Esophagus (tissue), 2 donors: ENCODE measurements around the gene DIMT1. TPM values are rescaled to one million over a fixed set of nuclear protein-coding genes. Genes with fewer than 3 reads are reported as not detected.

ENCODE experiments used
- H3K27ac ChIP-seq, 2 donors: one replicate each; pipeline ENCODE4 v1.5.1; 2013; ENCODE audit warnings: low read depth in 2 of 2, mild to moderate bottlenecking in 2 of 2, inconsistent platforms in 1 of 2, low read length in 1 of 2, moderate library complexity in 1 of 2
- H3K27me3 ChIP-seq, 2 donors: one replicate each; pipeline ENCODE4 v1.6.1; 2013; ENCODE audit warnings: low read length in 2 of 2, control low read depth in 1 of 2, mild to moderate bottlenecking in 1 of 2; ENCODE audit not compliant: insufficient read depth in 2 of 2, control insufficient read depth in 1 of 2
- H3K36me3 ChIP-seq, 2 donors: one replicate each; pipeline ENCODE4 v1.6.1; 2013; ENCODE audit warnings: low read length in 1 of 2; ENCODE audit not compliant: control insufficient read depth in 2 of 2, insufficient read depth in 2 of 2
- H3K4me1 ChIP-seq, 2 donors: one replicate each; pipeline ENCODE4 v1.6.1; 2013; ENCODE audit warnings: low read length in 1 of 2; ENCODE audit not compliant: control insufficient read depth in 2 of 2, insufficient read depth in 2 of 2
- H3K4me3 ChIP-seq, 2 donors: one replicate each; pipeline ENCODE4 v1.5.1; 2013; ENCODE audit warnings: low read length in 2 of 2, mild to moderate bottlenecking in 2 of 2, low read depth in 1 of 2, moderate library complexity in 1 of 2
- H3K9me3 ChIP-seq, 2 donors: one replicate each; pipeline ENCODE4 v1.6.1; 2013; ENCODE audit warnings: mild to moderate bottlenecking in 2 of 2, low read depth in 1 of 2, low read length in 1 of 2, moderate library complexity in 1 of 2; ENCODE audit not compliant: control insufficient read depth in 2 of 2, insufficient read depth in 1 of 2
- WGBS, 2 donors: extraction: QIAGEN DNeasy Blood & Tissue Kit; methylation state at CpG; one replicate each; pipeline ENCODE4 v1.1.7; 2013; 5-methylcytosine and 5-hydroxymethylcytosine counted together
- polyA plus RNA-seq, 2 donors: library from polyadenylated mRNA; stranded (reverse); fragments of 200-250 nt; gene quantifications; one replicate each; pipeline ENCODE4 v1.2.3, GENCODE V29; 2013
- donor health status: healthy with polysubstance abuse.
- donor health status: Bipolar disorder and iron deficiency.

Gene DIMT1
- polyA plus RNA-seq, 2 donors, result 13.5 to 23.0 TPM

GRCh38 chr5:62413711-62414110 is 10.0 kb upstream of the DIMT1 start:
- peak overlapping the region in 1 of 2 donors; percentile 97 for H3K4me3 ChIP-seq
- WGBS, 2 donors, result 51 to 57% methylated on average over 3 of the region's 3 CpGs

GRCh38 chr5:62412549-62413329 is 9.0 kb upstream of the DIMT1 start, which contains the start of gene IPO11:
IPO11 (plus strand) TSS chr5:62412763; CDS start chr5:62437280, 24,517 bp downstream.
- 0 to 1% methylated on average over 66 of the region's 66 CpGs for WGBS, 2 donors
- H3K4me1 ChIP-seq, result peaks cover 0 to 4% of the 10 kb centered on the region in 2 donors
- no peaks in the 10 kb centered on the region for H3K36me3 ChIP-seq
- H3K9me3 ChIP-seq, result no peaks in the 10 kb centered on the region
- H3K27me3 ChIP-seq, result no peaks in the 10 kb centered on the region
- H3K4me3 ChIP-seq, result peak within 1 kb of the TSS; percentile 92 to 97
- peak within 1 kb of the TSS; percentile 31 to 85 for H3K27ac ChIP-seq

More at GRCh38 chr5:62413711-62414110, 10.0 kb upstream of the DIMT1 start:
- no peak overlapping the region for H3K27ac ChIP-seq
- no peaks in the 10 kb centered on the region for H3K27me3 ChIP-seq
- H3K9me3 ChIP-seq, result no peaks in the 10 kb centered on the region
- H3K4me1 ChIP-seq, result peaks cover 0 to 4% of the 10 kb centered on the region in 2 donors
- H3K36me3 ChIP-seq, result no peaks in the 10 kb centered on the region

- no peaks in the 10 kb centered on the region for H3K4me1 ChIP-seq
- H3K27ac ChIP-seq, result no peak overlapping the region
- no peaks in the 10 kb centered on the region for H3K27me3 ChIP-seq
- 78 to 83% methylated on average over 5 of the region's 5 CpGs for WGBS, 2 donors
- no peak overlapping the region for H3K4me3 ChIP-seq
- H3K36me3 ChIP-seq, result peaks cover 5 to 7% of the 10 kb centered on the region in 2 donors
- no peaks in the 10 kb centered on the region for H3K9me3 ChIP-seq
Measured at GRCh38 chr5:62395210-62395950, 8.3 kb downstream of the DIMT1 start.

GRCh38 chr5:62386824-62387223 is 16.9 kb downstream of the DIMT1 start:
- Histone ChIP-seq H3K9me3 (no peaks in the 10 kb centered on the region), H3K36me3 (peaks cover 0 to 4% of the 10 kb centered on the region in 2 donors), H3K27ac (no peak overlapping the region), H3K27me3 (no peaks in the 10 kb centered on the region), H3K4me1 (no peaks in the 10 kb centered on the region), H3K4me3 (no peak overlapping the region)

- H3K4me3 ChIP-seq, result no peak overlapping the region
- peaks cover 4% of the 10 kb centered on the region in 2 donors for H3K36me3 ChIP-seq
- peak overlapping the region; percentile 49 to 84 for H3K27ac ChIP-seq
- no peaks in the 10 kb centered on the region for H3K4me1 ChIP-seq
- WGBS, 2 donors, result 77% methylated on average over 2 of the region's 2 CpGs
- H3K9me3 ChIP-seq, result no peaks in the 10 kb centered on the region
- no peaks in the 10 kb centered on the region for H3K27me3 ChIP-seq
Measured at GRCh38 chr5:62385816-62386400, 17.8 kb downstream of the DIMT1 start.

GRCh38 chr5:62385131-62385530 is 18.6 kb downstream of the DIMT1 start:
- no peaks in the 10 kb centered on the region for H3K27me3 ChIP-seq
- H3K9me3 ChIP-seq, result no peaks in the 10 kb centered on the region
- no peaks in the 10 kb centered on the region for H3K4me1 ChIP-seq
- H3K36me3 ChIP-seq, result peaks cover 4% of the 10 kb centered on the region in 2 donors
- H3K4me3 ChIP-seq, result no peak overlapping the region
- H3K27ac ChIP-seq, result peak overlapping the region; percentile 82 to 84
- 53 to 58% methylated on average over 4 of the region's 4 CpGs for whole genome bisulfite sequencing, 2 donors

- H3K36me3 ChIP-seq, result peaks cover 0 to 4% of the 10 kb centered on the region in 2 donors
- no peak overlapping the region for H3K4me3 ChIP-seq
- 75 to 83% methylated on average over 3 of the region's 3 CpGs for WGBS, 2 donors
- no peaks in the 10 kb centered on the region for H3K27me3 ChIP-seq
- H3K27ac ChIP-seq, result no peak overlapping the region
- H3K9me3 ChIP-seq, result no peaks in the 10 kb centered on the region
- H3K4me1 ChIP-seq, result no peaks in the 10 kb centered on the region
Measured at GRCh38 chr5:62376064-62376463, 27.6 kb downstream of the DIMT1 start.

- peak overlapping the region in 1 of 2 donors; percentile 22 for H3K27ac ChIP-seq
- H3K4me1 ChIP-seq, result no peaks in the 10 kb centered on the region
- no peaks in the 10 kb centered on the region for H3K9me3 ChIP-seq
- peaks cover 0 to 4% of the 10 kb centered on the region in 2 donors for H3K36me3 ChIP-seq
- no peaks in the 10 kb centered on the region for H3K27me3 ChIP-seq
- no peak overlapping the region for H3K4me3 ChIP-seq
Measured at GRCh38 chr5:62375627-62376026, 28.1 kb downstream of the DIMT1 start.

GRCh38 chr5:62374090-62374489 is 29.6 kb downstream of the DIMT1 start:
- Histone ChIP-seq H3K9me3 (no peaks in the 10 kb centered on the region), H3K4me1 (no peaks in the 10 kb centered on the region), H3K27me3 (no peaks in the 10 kb centered on the region), H3K36me3 (no peaks in the 10 kb centered on the region), H3K4me3 (no peak overlapping the region), H3K27ac (no peak overlapping the region)
- 96 to 98% methylated on average over 1 of the region's 1 CpG for WGBS, 2 donors
